Measurements from ENCODE around the gene ALPK3. TPM values are rescaled to one million over a fixed set of nuclear protein-coding genes. Genes with fewer than 3 reads are reported as not detected.

The ALPK3 gene
- total and polyA plus RNA-seq, 9 of the 15 experiments (the other 6 are each of a cell fraction or from before 2014, with no cell fraction given), result 0.04 to 1.0 (median 0.07) TPM; not detected in 2

DNA sequence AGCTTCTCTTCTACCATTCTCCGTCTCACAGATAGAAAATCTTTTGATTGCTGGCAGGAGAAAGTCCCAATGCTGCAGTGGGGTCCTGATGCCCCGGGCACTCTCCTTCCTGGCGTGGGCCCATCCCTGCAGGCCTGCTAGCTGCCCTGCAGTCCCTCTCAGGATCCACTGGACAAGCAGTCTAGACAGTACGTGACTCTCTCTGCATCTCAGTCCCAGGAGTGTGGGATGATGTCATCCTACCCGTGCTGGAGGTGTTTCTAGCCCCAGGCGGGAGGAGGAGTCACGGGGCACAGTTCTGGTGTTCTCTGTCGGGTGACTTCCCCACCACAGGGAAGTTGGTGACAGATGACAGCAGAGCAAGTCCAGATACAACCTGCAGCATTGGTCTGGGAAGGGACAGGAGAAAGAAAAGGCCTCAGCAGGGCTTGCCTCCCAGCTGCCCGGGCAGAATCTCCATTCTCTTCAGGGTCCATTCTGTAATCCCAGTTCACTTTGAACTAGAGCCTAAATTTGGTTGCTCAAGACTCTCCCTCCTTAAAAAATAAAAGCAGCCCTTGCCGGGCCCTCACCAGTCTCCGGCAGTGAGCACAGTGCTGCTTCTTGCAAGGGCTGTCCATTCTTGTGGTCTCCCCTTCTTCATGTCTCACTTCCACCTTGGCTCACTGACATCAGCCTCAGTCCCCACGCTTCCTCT, 97.9 kb downstream of the ALPK3 start (continued):
- TF ChIP-seq, protein P1, sequence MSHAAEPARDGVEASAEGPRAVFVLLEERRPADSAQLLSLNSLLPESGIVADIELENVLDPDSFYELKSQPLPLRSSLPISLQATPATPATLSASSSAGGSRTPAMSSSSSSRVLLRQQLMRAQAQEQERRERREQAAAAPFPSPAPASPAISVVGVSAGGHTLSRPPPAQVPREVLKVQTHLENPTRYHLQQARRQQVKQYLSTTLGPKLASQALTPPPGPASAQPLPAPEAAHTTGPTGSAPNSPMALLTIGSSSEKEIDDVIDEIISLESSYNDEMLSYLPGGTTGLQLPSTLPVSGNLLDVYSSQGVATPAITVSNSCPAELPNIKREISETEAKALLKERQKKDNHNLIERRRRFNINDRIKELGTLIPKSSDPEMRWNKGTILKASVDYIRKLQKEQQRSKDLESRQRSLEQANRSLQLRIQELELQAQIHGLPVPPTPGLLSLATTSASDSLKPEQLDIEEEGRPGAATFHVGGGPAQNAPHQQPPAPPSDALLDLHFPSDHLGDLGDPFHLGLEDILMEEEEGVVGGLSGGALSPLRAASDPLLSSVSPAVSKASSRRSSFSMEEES (CRISPR knock-in tag; IDR thresholded peaks at IDR 0.05), result 0 out of 2 replicates have a peak, but pooled peaks have one; percentile 9
- no peak for TF ChIP-seq SP1 (CRISPR knock-in tag; IDR thresholded peaks at IDR 0.05)
- TF ChIP-seq THAP12 (CRISPR knock-in tag; IDR thresholded peaks at IDR 0.05), result no peak
- TF ChIP-seq DNMT1 (IDR thresholded peaks at IDR 0.05), result no peak
- no peak for TF ChIP-seq NFIC (IDR thresholded peaks at IDR 0.05)
- no peak for TF ChIP-seq MTF1 (CRISPR knock-in tag; IDR thresholded peaks at IDR 0.05; ENCODE audit: borderline replicate concordance)
- no peak for TF ChIP-seq PHF8 (IDR thresholded peaks at IDR 0.05; ENCODE audit: borderline replicate concordance, low read length)
- TF ChIP-seq MAX (CRISPR knock-in tag; IDR thresholded peaks at IDR 0.05), result 0 out of 2 replicates have a peak, but pooled peaks have one; percentile 31
- TF ChIP-seq MCM3 (IDR thresholded peaks at IDR 0.05), result no peak
- TF ChIP-seq ATF6 (CRISPR knock-in tag; IDR thresholded peaks at IDR 0.05), result no peak
- TF ChIP-seq ZNF217 (CRISPR knock-in tag; IDR thresholded peaks at IDR 0.05), result no peak
- TF ChIP-seq PHF21A (IDR thresholded peaks at IDR 0.05; ENCODE audit: borderline replicate concordance, low read depth), result no peak
- TF ChIP-seq, protein P2, sequence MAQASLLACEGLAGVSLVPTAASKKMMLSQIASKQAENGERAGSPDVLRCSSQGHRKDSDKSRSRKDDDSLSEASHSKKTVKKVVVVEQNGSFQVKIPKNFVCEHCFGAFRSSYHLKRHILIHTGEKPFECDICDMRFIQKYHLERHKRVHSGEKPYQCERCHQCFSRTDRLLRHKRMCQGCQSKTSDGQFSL (CRISPR knock-in tag; IDR thresholded peaks at IDR 0.05), result no peak
- TF ChIP-seq, protein P2 (tag; IDR thresholded peaks at IDR 0.05), result no peak
- TF ChIP-seq ZNF174 (CRISPR knock-in tag; IDR thresholded peaks at IDR 0.05), result no peak
- TF ChIP-seq TFAM (CRISPR knock-in tag; conservative IDR thresholded peaks at IDR 0.05), result no peak
- TF ChIP-seq ZNF696 (CRISPR knock-in tag; conservative IDR thresholded peaks at IDR 0.05), result no peak
- TF ChIP-seq ZNF668 (CRISPR knock-in tag; IDR thresholded peaks at IDR 0.05), result no peak
- 0 out of 4 replicates have a peak, but pooled peaks of 1 of the 2 experiments have one; percentile 31 for TF ChIP-seq MAZ (CRISPR knock-in tag; conservative IDR thresholded peaks at IDR 0.05 in 1 of 2, IDR thresholded peaks at IDR 0.05 in 1 of 2)

Measured in K562 (cell line).